A549 (cell line): ENCODE results near the gene MESP2. TPM values are rescaled to one million over a fixed set of nuclear protein-coding genes. Genes with fewer than 3 reads are reported as not detected.
"Not testable (repeated sequence)": the region's sequence is repeated elsewhere in the genome, so short reads cannot be mapped to it uniquely, and the experiment has no call there.

Experiments used
- ATAC-seq, 2 experiments: fragments of 200-7000 bp in 1 of 2; fragments of >200 bp in 1 of 2; cut with Nextera tagmentation in 1 of 2; cut with Tn5 transposase in 1 of 2; 3 replicates each; pipeline versions ENCODE4 v1.8.0 to v1.9.1; 2018 to 2020; ENCODE audit warnings: mild to moderate bottlenecking in 1 of 2, moderate library complexity in 1 of 2
- CTCF ChIA-PET: fragments of 300-600 bp; sonication (Branson Sonifier 250); formaldehyde crosslinking; extraction: SDS; loops from one replicate; lab custom pipeline; 2021; ENCODE audit warnings: antibody characterized with exemption, inconsistent platforms; lab: Yijun Ruan, JAX
- POLR2A ChIA-PET: fragments of 350-600 bp; formaldehyde crosslinking; extraction: SDS; loops from one replicate; lab custom pipeline; 2021; ENCODE audit warnings: antibody characterized with exemption, inconsistent platforms; lab: Yijun Ruan, JAX
- DNase-seq, 2 experiments: peaks; one replicate each; pipeline versions ENCODE4 v3.0.0 to v3.0.0-alpha.2; 2011 to 2016; ENCODE audit warnings: low read depth in 1 of 2, low spot score in 1 of 2
- FAIRE-seq: peaks from 2 replicates; lab custom pipeline; 2011; peaks lifted over from hg19 to GRCh38; lab: Jason Lieb, UNC
- H3K27ac ChIP-seq, 2 experiments: fragments of >200 bp; sonication (Bioruptor Twin); formaldehyde crosslinking; 3 replicates each; pipeline ENCODE4 v1.5.1; 2016 to 2017
- H3K4me1 ChIP-seq: fragments of >200 bp; sonication (Bioruptor Twin); formaldehyde crosslinking; 3 replicates; pipeline ENCODE4 v1.6.1; 2016
- H3K4me2 ChIP-seq: fragments of >200 bp; sonication (Bioruptor Twin); formaldehyde crosslinking; 3 replicates; pipeline ENCODE4 v1.6.1; 2016
- H3K4me3 ChIP-seq: fragments of >200 bp; sonication (Bioruptor Twin); formaldehyde crosslinking; 3 replicates; pipeline ENCODE4 v1.5.1; 2016
- H3K9me3 ChIP-seq: fragments of >200 bp; sonication (Bioruptor Twin); formaldehyde crosslinking; 3 replicates; pipeline ENCODE4 v1.6.1; 2016
- CHD4 ChIP-seq: fragments of 200-600 bp; sonication (generic); IDR thresholded peaks from 2 replicates; pipeline ENCODE4 v1.6.1; 2016; ENCODE audit warnings: antibody characterized with exemption, mild to moderate bottlenecking, borderline replicate concordance
- FOXS1 ChIP-seq: fragments of 250-450 bp; sonication (Bioruptor Pico); IDR thresholded peaks from 2 replicates; pipeline ENCODE4 v1.5.0; 2020; ENCODE audit warnings: mild to moderate bottlenecking, moderate library complexity
- HES2 ChIP-seq: fragments of >200 bp; sonication (Bioruptor Twin); formaldehyde crosslinking; IDR thresholded peaks from 2 replicates; pipeline ENCODE4 v1.6.1; 2016
- HOXA7 ChIP-seq: fragments of 250-450 bp; sonication (Bioruptor Pico); IDR thresholded peaks from 2 replicates; pipeline ENCODE4 v1.5.0; 2020; ENCODE audit warnings: mild to moderate bottlenecking, moderate library complexity
- HOXB13 ChIP-seq: fragments of 250-450 bp; sonication (Bioruptor Pico); IDR thresholded peaks from 2 replicates; pipeline ENCODE4 v1.5.0; 2020; ENCODE audit warnings: low read depth, mild to moderate bottlenecking, moderate library complexity
- HOXB5 ChIP-seq: fragments of 250-450 bp; sonication (Bioruptor Pico); IDR thresholded peaks from 2 replicates; pipeline ENCODE4 v1.5.0; 2020; ENCODE audit warnings: mild to moderate bottlenecking, moderate library complexity
- KDM1A ChIP-seq: fragments of 200-600 bp; sonication (generic); IDR thresholded peaks from 2 replicates; pipeline ENCODE4 v1.6.1; 2016; ENCODE audit warnings: low read depth, mild to moderate bottlenecking
- MAFK ChIP-seq: fragments of 450-650 bp; IDR thresholded peaks from 2 replicates; pipeline ENCODE4 v1.6.1; 2014; ENCODE audit not compliant: partially characterized antibody
- NR3C1 ChIP-seq: fragments of >200 bp; sonication (Bioruptor Twin); formaldehyde crosslinking; IDR thresholded peaks from 3 replicates; pipeline ENCODE4 v1.6.1; 2017
- POLR2AphosphoS2 ChIP-seq: conservative IDR thresholded peaks from 2 replicates; pipeline ENCODE4 v1.6.1; 2012; ENCODE audit warnings: low read length, improper control_type of control experiment, inconsistent platforms
- RNF2 ChIP-seq: fragments of 200-600 bp; sonication (generic); IDR thresholded peaks from 2 replicates; pipeline ENCODE4 v1.6.1; 2016; ENCODE audit warnings: low read depth, mild to moderate bottlenecking, antibody characterized with exemption, moderate library complexity, borderline replicate concordance
- ZFP36 ChIP-seq: fragments of 450-650 bp; IDR thresholded peaks from 2 replicates; pipeline ENCODE4 v1.6.1; 2014; ENCODE audit warnings: borderline replicate concordance; ENCODE audit not compliant: partially characterized antibody
- ZNF302 ChIP-seq: fragments of 250-450 bp; sonication (Bioruptor Pico); IDR thresholded peaks from 2 replicates; pipeline ENCODE4 v1.9.0; 2021; ENCODE audit warnings: inconsistent platforms, mild to moderate bottlenecking, moderate library complexity
- WGBS: methylation state at CpG from one replicate; pipeline ENCODE4 v1.1.6; 2017; ENCODE audit errors: missing lambda C conversion rate; 5-methylcytosine and 5-hydroxymethylcytosine counted together
- polyA plus RNA-seq, 4 experiments: library from polyadenylated mRNA; depleted of rRNA in 3 of 4; stranded (reverse); fragments of >200 nt; fragmentation: RNase III in 1 of 4; extraction: RNeasy Plus Mini Kit Qiagen cat#74134 plus additional on column Dnase treatment in 1 of 4; gene quantifications; 2 replicates in 3 of 4; 3 replicates in 1 of 4; pipeline ENCODE4 v1.2.3, GENCODE V29; 2011 to 2017
- TF ChIP-seq, protein P1 (sequence below): fragments of >200 bp; sonication (Bioruptor Twin); formaldehyde crosslinking; IDR thresholded peaks from 3 replicates; pipeline ENCODE4 v1.6.1; 2016
- TF ChIP-seq, protein P2 (sequence below): fragments of 250-450 bp; sonication (Bioruptor Pico); IDR thresholded peaks from 2 replicates; pipeline ENCODE4 v1.5.0; 2020; ENCODE audit warnings: low read depth, mild to moderate bottlenecking, moderate library complexity
- TF ChIP-seq, protein P3 (sequence below): fragments of 150-350 bp; IDR thresholded peaks from 2 replicates; pipeline ENCODE4 v1.6.1; 2014; ENCODE audit warnings: low read depth, mild to moderate bottlenecking, low read length

MESP2 gene
- polyA plus RNA-seq, 2 of the 4 experiments (the other 2 are of a cell fraction) = 0.22 to 0.57 TPM

DNA sequence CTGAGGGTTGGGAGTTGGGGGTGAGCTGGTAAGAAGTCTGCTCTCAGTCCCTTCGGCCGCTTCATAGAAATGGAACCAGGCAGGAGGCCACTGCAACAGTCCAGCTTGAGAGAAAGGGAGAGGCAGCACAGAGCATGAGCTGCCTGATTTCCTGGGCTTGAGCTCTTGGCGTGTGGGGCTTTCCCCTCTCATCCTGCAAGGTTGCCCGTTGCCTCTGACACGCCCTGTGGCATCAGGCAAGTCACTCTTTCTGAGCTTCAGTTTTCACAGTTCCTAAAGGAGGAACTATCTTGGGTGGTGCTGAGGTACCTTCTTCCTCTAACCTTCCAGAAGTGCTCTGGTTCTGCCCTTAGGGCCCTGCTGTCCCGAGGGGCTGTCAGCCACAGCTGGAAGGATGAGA, 4.9 kb downstream of the MESP2 start:
- Histone ChIP-seq H3K4me3 (no peak overlapping the region), H3K4me1 (peaks cover 37% of the 10 kb centered on the region), H3K9me3 (no peaks in the 10 kb centered on the region), H3K27ac (peak overlapping the region in 1 of 2 experiments; percentile 16; a peak in 4 of 6 replicates), H3K4me2 (no peak overlapping the region)
- TF ChIP-seq KDM1A (no peak), RNF2 (no peak), HOXB13 (CRISPR knock-in tag) (no peak), CHD4 (no peak)
- WGBS = 55% methylated on average over 6 of the region's 6 CpGs
- FAIRE-seq = no peak
- ChIA-PET POLR2A (interaction anchor here (1.1 kb wide), 1 partner anchor 113 kb away, joined by 3 read pairs; the partner anchor contains the start of gene AP3S2), CTCF (interaction anchor here (0.6 to 2.1 kb wide), 10 partner anchors 8 to 96 kb away, joined by 3 to 13 read pairs (median 4); no protein-coding TSS in a partner anchor)
- 0 out of 6 replicates have a peak, but pooled peaks of 1 of the 2 experiments have one; percentile 1 for ATAC-seq
- peak in 1 of 2 experiments; percentile 36 for DNase-seq

GRCh38 chr15:89781891-89782618, 5.9 kb downstream of the MESP2 start:
- Histone ChIP-seq H3K9me3 (peaks cover 6% of the 10 kb centered on the region; the same call in 1 of the 3 replicates), H3K4me3 (no peak overlapping the region), H3K27ac (peak overlapping the region; percentile 8 to 27; a peak in 3 of 6 replicates), H3K4me1 (peaks cover 37% of the 10 kb centered on the region), H3K4me2 (peak overlapping the region; percentile 19; the same call in 1 of the 3 replicates)
- CTCF ChIA-PET = interaction anchor here (0.6 to 2.7 kb wide), 11 partner anchors 9 to 93 kb away, joined by 3 to 18 read pairs (median 5); partner anchors contain the start of gene MESP1
- POLR2A ChIA-PET = no interaction called here
- TF ChIP-seq POLR2AphosphoS2 (no peak), KDM1A (no peak), MAFK (peak; percentile 23), NR3C1 (no peak), HOXB13 (CRISPR knock-in tag) (peak; percentile 89; the same call in 1 of the 2 replicates), HOXB5 (peak; percentile 73; the same call in 1 of the 2 replicates), ZNF302 (peak; percentile 39; the same call in 1 of the 2 replicates), HES2 (no peak), ZFP36 (no peak), FOXS1 (CRISPR knock-in tag) (peak; percentile 81; the same call in 1 of the 2 replicates), HOXA7 (CRISPR knock-in tag) (no peak)
- TF ChIP-seq, protein P1, sequence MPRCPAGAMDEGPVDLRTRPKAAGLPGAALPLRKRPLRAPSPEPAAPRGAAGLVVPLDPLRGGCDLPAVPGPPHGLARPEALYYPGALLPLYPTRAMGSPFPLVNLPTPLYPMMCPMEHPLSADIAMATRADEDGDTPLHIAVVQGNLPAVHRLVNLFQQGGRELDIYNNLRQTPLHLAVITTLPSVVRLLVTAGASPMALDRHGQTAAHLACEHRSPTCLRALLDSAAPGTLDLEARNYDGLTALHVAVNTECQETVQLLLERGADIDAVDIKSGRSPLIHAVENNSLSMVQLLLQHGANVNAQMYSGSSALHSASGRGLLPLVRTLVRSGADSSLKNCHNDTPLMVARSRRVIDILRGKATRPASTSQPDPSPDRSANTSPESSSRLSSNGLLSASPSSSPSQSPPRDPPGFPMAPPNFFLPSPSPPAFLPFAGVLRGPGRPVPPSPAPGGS = no peak
- TF ChIP-seq, protein P2, sequence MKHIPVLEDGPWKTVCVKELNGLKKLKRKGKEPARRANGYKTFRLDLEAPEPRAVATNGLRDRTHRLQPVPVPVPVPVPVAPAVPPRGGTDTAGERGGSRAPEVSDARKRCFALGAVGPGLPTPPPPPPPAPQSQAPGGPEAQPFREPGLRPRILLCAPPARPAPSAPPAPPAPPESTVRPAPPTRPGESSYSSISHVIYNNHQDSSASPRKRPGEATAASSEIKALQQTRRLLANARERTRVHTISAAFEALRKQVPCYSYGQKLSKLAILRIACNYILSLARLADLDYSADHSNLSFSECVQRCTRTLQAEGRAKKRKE (CRISPR knock-in tag) = peak; percentile 94; the same call in 1 of the 2 replicates
- TF ChIP-seq, protein P3, sequence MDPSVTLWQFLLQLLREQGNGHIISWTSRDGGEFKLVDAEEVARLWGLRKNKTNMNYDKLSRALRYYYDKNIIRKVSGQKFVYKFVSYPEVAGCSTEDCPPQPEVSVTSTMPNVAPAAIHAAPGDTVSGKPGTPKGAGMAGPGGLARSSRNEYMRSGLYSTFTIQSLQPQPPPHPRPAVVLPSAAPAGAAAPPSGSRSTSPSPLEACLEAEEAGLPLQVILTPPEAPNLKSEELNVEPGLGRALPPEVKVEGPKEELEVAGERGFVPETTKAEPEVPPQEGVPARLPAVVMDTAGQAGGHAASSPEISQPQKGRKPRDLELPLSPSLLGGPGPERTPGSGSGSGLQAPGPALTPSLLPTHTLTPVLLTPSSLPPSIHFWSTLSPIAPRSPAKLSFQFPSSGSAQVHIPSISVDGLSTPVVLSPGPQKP = no peak
- DNase-seq = no peak
- 73% methylated on average over 15 of the region's 15 CpGs for WGBS
- FAIRE-seq = no peak
- peak in 1 of 2 experiments; percentile 31; a peak in 3 of 6 replicates for ATAC-seq

DNA sequence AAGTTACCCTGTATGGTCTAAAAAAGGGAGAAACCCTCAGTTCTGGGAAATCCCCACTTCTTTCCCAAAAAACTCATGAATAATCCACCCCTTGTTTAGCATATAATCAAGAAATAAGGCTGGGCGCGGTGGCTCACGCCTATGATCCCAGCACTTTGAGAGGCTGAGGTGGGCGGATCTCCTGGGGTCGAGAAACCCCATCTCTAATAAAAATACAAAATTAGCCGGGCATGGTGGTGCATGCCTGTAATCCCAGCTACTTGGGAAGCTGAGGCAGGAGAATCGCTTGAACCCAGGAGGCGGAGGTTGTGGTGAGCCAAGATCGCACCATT, 6.5 kb downstream of the MESP2 start:
- ATAC-seq, DNase-seq, POLR2A ChIA-PET, H3K4me3 ChIP-seq, H3K9me3 ChIP-seq, FAIRE-seq: not testable (repeated sequence)
- Histone ChIP-seq H3K27ac (peak overlapping the region in 1 of 2 experiments; percentile 8; a peak in 2 of 6 replicates), H3K4me1 (peaks cover 37% of the 10 kb centered on the region), H3K4me2 (peak overlapping the region; percentile 19; the same call in 1 of the 3 replicates)
- WGBS = 91% methylated on average over 9 of the region's 9 CpGs
- CTCF ChIA-PET = interaction anchor here (2.0 to 3.1 kb wide), 5 partner anchors 9 to 92 kb away, joined by 5 to 19 read pairs (median 18); partner anchors contain the start of gene MESP1
